CD4-positive, alpha-beta T cell (primary cell): ENCODE measurements around the gene VGLL4. TPM values are rescaled to one million over a fixed set of nuclear protein-coding genes. Genes with fewer than 3 reads are reported as not detected.

Source experiments
- ATAC-seq: fragments of 200-7000 bp; cut with Tn5 transposase; one replicate; pipeline ENCODE4 v1.10.0; 2022; ENCODE audit warnings: mild to moderate bottlenecking; ENCODE audit not compliant: poor library complexity
- CTCF ChIA-PET: fragments of 350-600 bp; sonication (Branson Sonifier 250); formaldehyde crosslinking; loops from one replicate; lab custom pipeline; 2021; ENCODE audit warnings: antibody characterized with exemption, inconsistent platforms; lab: Charles Lee
- POLR2A ChIA-PET: fragments of 350-600 bp; sonication (Branson Sonifier 250); formaldehyde crosslinking; loops from one replicate; lab custom pipeline; 2021; ENCODE audit warnings: antibody characterized with exemption, inconsistent platforms; lab: Charles Lee
- DNase-seq, 14 experiments: peaks; one replicate each; pipeline ENCODE4 v3.0.0-alpha.2; 2013 to 2020; ENCODE audit warnings: mixed read lengths in 2 of 14
- H3K27ac ChIP-seq, 2 donors: one replicate each; pipeline versions ENCODE4 v1.5.1 to v1.7.0; 2013; ENCODE audit warnings: low read length in 2 of 2, low read depth in 1 of 2, mild to moderate bottlenecking in 1 of 2
- H3K27me3 ChIP-seq, 2 experiments: 1 replicate in 1 of 2; 2 replicates in 1 of 2; pipeline versions ENCODE4 v1.6.1 to v1.7.0; 2013; ENCODE audit warnings: low read length in 2 of 2, control low read depth in 1 of 2, mild to moderate bottlenecking in 1 of 2, moderate library complexity in 1 of 2; ENCODE audit not compliant: insufficient read depth in 2 of 2, control insufficient read depth in 1 of 2
- H3K36me3 ChIP-seq: one replicate; pipeline ENCODE4 v1.6.1; 2013; ENCODE audit warnings: low read length, control low read depth; ENCODE audit not compliant: insufficient read depth
- H3K4me1 ChIP-seq: one replicate; pipeline ENCODE4 v1.6.1; 2013; ENCODE audit warnings: low read length, control low read depth; ENCODE audit not compliant: insufficient read depth
- H3K4me3 ChIP-seq: one replicate; pipeline ENCODE4 v1.5.1; 2013; ENCODE audit warnings: mild to moderate bottlenecking, low read length, moderate library complexity
- H3K9me3 ChIP-seq, 2 experiments: 1 replicate in 1 of 2; 2 replicates in 1 of 2; pipeline versions ENCODE4 v1.6.1 to v1.7.0; 2013; ENCODE audit warnings: low read length in 2 of 2, mild to moderate bottlenecking in 2 of 2, control low read depth in 1 of 2, moderate library complexity in 1 of 2; ENCODE audit not compliant: control insufficient read depth in 1 of 2, insufficient read depth in 1 of 2
- H3K27ac Mint-ChIP-seq: one replicate; pipeline ENCODE4 v1.8.0; 2020; ENCODE audit warnings: mixed read lengths
- H3K27me3 Mint-ChIP-seq: one replicate; pipeline ENCODE4 v1.8.0; 2021; ENCODE audit warnings: mixed read lengths
- H3K36me3 Mint-ChIP-seq: one replicate; pipeline ENCODE4 v1.8.0; 2021; ENCODE audit warnings: low read depth, mixed read lengths
- H3K4me1 Mint-ChIP-seq: one replicate; pipeline ENCODE4 v1.8.0; 2021; ENCODE audit warnings: low read depth, mixed read lengths
- H3K4me3 Mint-ChIP-seq: one replicate; pipeline ENCODE4 v1.8.0; 2020; ENCODE audit warnings: mild to moderate bottlenecking, mixed read lengths
- H3K9me3 Mint-ChIP-seq: one replicate; pipeline ENCODE4 v1.8.0; 2020; ENCODE audit warnings: mixed read lengths
- intact Hi-C, 2 experiments: fragments of 100-400 bp; cut with DNase I in 1 of 2; cut with micrococcal nuclease in 1 of 2; formaldehyde crosslinking; loops; one replicate each; pipeline versions ENCODE4 v1.15.1 to v1.9.0; 2023 to 2025; cut with DNase I, micrococcal nuclease
- total RNA-seq, 174 experiments: library from RNA in 2 of 174; stranded (reverse) in 2 of 174; gene quantifications; one replicate each; pipeline ENCODE4 v1.2.3 and lab custom pipeline; 2021 to 2026
- TF ChIP-seq, protein P1 (sequence below): fragments of 200-600 bp; IDR thresholded peaks from one replicate; pipeline ENCODE4 v1.8.0; 2022; ENCODE audit warnings: antibody characterized with exemption, mild to moderate bottlenecking

VGLL4 gene
- total RNA-seq, 2 experiments from 2014 or later, result 10.5 to 11.3 TPM

- Mint-ChIP-seq H3K4me1 (peaks cover 5% of the 10 kb centered on the region), H3K27ac (peak overlapping the region; percentile 43), H3K9me3 (no peaks in the 10 kb centered on the region), H3K4me3 (no peak overlapping the region), H3K36me3 (peaks cover 47% of the 10 kb centered on the region), H3K27me3 (no peaks in the 10 kb centered on the region)
- Histone ChIP-seq H3K27ac (no peak overlapping the region), H3K27me3 (no peaks in the 10 kb centered on the region), H3K36me3 (peaks cover 57% of the 10 kb centered on the region), H3K4me3 (no peak overlapping the region), H3K4me1 (no peaks in the 10 kb centered on the region), H3K9me3 (peaks cover 0 to under 1% of the 10 kb centered on the region in 2 experiments)
- DNase-seq, result no peak
- intact Hi-C loops, result no loop called here
- no peak for ATAC-seq
- TF ChIP-seq, protein P1, sequence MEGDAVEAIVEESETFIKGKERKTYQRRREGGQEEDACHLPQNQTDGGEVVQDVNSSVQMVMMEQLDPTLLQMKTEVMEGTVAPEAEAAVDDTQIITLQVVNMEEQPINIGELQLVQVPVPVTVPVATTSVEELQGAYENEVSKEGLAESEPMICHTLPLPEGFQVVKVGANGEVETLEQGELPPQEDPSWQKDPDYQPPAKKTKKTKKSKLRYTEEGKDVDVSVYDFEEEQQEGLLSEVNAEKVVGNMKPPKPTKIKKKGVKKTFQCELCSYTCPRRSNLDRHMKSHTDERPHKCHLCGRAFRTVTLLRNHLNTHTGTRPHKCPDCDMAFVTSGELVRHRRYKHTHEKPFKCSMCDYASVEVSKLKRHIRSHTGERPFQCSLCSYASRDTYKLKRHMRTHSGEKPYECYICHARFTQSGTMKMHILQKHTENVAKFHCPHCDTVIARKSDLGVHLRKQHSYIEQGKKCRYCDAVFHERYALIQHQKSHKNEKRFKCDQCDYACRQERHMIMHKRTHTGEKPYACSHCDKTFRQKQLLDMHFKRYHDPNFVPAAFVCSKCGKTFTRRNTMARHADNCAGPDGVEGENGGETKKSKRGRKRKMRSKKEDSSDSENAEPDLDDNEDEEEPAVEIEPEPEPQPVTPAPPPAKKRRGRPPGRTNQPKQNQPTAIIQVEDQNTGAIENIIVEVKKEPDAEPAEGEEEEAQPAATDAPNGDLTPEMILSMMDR, result no peak
- CTCF ChIA-PET, result no interaction called here
- POLR2A ChIA-PET, result interaction anchor here (1.0 kb wide), 1 partner anchor 86 kb away, joined by 4 read pairs; the partner anchor contains the start of gene VGLL4
Measured at GRCh38 chr3:11558002-11558401, 85.7 kb downstream of the VGLL4 start.

DNA sequence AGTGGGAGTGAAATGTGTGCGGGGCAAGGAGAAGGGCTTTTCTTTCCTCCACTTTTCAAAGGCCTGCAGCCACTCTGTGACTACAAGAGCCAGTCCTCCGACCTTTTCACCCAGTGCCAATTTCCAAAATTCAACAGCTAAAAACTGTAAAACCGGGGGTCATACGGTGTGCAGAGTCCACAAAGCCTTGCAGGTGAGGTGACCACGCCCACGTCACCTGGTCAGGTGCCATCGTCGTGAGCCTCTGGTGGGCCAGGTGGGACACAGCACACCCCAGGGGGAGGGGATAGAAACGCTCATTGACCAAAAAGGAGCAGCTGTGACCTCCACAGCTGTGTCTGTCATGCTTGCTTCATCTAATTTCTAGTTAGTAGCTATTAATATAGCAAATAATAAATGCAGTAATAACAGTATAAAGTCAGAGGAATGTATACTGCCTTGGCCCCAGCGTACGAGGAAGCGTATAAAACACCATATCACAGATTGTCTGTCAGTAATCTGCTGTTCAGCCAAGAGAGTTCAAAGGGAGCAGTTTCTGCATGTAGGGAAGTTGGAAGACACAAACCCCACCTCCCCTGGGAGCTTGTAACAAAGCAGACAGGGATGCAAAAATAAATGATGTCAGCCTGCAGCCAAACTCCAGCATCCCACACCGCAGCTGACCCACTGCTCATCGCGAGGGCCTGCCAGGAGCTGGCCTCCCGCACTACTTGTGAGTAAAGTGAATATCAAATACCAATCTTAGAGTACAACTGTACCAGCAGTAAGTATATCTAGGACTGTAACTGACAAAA is 86.7 kb downstream of the VGLL4 start:
- TF ChIP-seq, protein P1, result no peak
- Histone ChIP-seq H3K36me3 (peaks cover 54% of the 10 kb centered on the region), H3K27me3 (no peaks in the 10 kb centered on the region), H3K27ac (no peak overlapping the region), H3K9me3 (peaks cover 0 to 9% of the 10 kb centered on the region in 2 experiments), H3K4me1 (no peaks in the 10 kb centered on the region), H3K4me3 (no peak overlapping the region)
- POLR2A ChIA-PET, result interaction anchor here (1.0 kb wide), 1 partner anchor 87 kb away, joined by 4 read pairs; the partner anchor contains the start of gene VGLL4
- Mint-ChIP-seq H3K9me3 (no peaks in the 10 kb centered on the region), H3K4me3 (no peak overlapping the region), H3K36me3 (peaks cover 56% of the 10 kb centered on the region), H3K27ac (peak overlapping the region; percentile 43), H3K4me1 (peaks cover 5% of the 10 kb centered on the region), H3K27me3 (no peaks in the 10 kb centered on the region)
- intact Hi-C loops, result no loop called here
- CTCF ChIA-PET, result no interaction called here
- ATAC-seq, result no peak
- DNase-seq, result no peak

- H3K9me3 Mint-ChIP-seq, result no peaks in the 10 kb centered on the region
- DNase-seq (no peak), ATAC-seq (no peak)
- Histone ChIP-seq H3K27me3 (no peaks in the 10 kb centered on the region), H3K9me3 (peaks cover 0 to 9% of the 10 kb centered on the region in 2 experiments), H3K36me3 (peaks cover 53% of the 10 kb centered on the region), H3K4me1 (no peaks in the 10 kb centered on the region), H3K27ac (no peak overlapping the region), H3K4me3 (no peak overlapping the region)
- H3K4me3 Mint-ChIP-seq, result no peak overlapping the region
- no peak overlapping the region for H3K27ac Mint-ChIP-seq
- intact Hi-C loops, result no loop called here
- POLR2A ChIA-PET, result no interaction called here
- TF ChIP-seq, protein P1, result no peak
- peaks cover 5% of the 10 kb centered on the region for H3K4me1 Mint-ChIP-seq
- H3K36me3 Mint-ChIP-seq, result peaks cover 59% of the 10 kb centered on the region
- CTCF ChIA-PET, result no interaction called here
- H3K27me3 Mint-ChIP-seq, result no peaks in the 10 kb centered on the region
Measured at GRCh38 chr3:11555881-11556633, 87.7 kb downstream of the VGLL4 start.
